NCI-H510A treated with DMSO at 0.1 percent for 48 hours (cell line): Measurements from ENCODE around the gene KRT25.
"Not testable (repeated sequence)": the region's sequence is repeated elsewhere in the genome, so short reads cannot be mapped to it uniquely, and the experiment has no call there.

Source experiments
- DNase-seq: peaks from one replicate; lab custom pipeline; 2025; lab: John Stamatoyannopoulos, UW

The KRT25 gene

DNA sequence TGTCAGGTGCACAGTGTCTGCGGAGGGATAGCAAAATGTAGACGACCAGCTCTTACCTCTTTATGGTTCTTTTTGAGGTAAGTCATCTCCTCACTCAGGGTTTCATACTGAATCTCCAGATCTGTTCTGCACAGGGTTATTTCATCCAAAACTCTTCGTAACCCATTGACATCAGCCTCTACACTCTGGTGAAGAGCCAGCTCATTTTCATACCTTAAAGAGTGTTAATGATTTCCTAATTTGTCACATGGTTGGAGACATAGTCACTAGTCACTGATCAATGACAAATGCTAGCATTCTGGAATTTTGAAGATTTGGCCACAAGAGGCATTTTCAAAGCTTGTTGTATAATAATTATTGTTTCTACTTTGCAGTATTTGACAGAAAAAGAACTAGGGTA is 1.3 kb downstream of the KRT25 start:
- DNase-seq = no peak

DNA sequence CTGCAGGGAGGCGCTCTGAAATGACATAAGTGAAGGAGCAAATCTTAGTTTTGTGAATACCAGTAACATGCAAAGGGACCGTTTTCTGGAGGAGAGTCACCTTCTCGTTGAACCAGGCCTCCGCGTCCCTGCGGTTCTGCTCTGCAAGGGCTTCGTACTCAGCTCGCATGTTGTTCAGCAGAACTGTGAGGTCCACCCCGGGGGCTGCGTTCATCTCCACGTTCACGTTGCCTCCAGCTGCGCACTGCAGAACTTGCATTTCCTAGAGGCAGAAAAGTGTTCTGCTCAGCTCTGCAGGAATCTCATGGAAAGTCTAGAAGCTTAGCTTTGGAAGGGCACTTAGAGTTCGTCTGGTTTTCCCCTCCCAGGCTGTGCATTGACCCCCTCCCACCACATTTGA is 4.1 kb downstream of the KRT25 start:
- DNase-seq = no peak

DNA sequence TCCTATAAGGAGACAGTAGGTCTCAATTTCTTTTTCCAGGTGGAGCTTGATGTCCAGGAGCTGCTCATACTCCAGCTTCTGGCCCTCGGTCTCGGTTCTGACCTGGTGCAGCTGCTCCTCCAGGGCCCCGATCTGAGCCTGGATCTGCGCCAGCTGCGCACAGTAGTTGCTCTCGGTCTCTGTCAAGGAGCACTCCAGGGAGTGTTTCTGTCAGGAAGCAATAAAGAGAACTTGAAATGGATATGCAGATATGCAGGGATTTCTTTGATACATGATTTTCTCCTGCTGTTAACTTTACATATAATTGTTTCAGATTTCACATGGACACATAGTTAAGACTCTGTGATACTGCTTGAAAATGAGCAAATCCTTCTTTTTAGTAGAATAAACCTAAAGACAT is 4.7 kb downstream of the KRT25 start:
- no peak for DNase-seq

- not testable (repeated sequence) for DNase-seq
These were observed 6.5 kb downstream of the KRT25 start for GRCh38 chr17:40748666-40749065.

- no peak for DNase-seq
These were observed 16.6 kb downstream of the KRT25 start for GRCh38 chr17:40738553-40738952.

GRCh38 chr17:40735016-40735415 is 20.1 kb downstream of the KRT25 start:
- DNase-seq = no peak

DNA sequence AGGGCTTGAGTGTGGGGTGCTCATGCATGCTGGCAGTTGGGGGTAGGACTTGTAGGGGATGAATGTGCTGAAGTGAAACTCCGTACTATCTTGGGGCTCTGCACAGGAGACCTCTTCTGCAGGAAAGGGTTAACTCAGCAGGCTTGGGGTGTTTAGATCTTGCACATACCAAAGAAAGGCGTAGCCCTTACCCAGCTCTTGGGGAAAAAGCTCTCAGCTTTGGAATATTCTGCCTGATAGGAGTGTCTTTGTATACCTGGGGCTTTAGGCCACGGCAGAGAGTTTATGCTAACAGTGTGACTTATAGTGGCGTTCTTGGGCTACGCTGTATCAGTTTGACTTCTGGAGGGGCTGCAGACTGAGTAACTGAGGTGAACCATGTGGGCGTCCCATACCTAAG is 21.1 kb downstream of the KRT25 start:
- DNase-seq = no peak

- DNase-seq = no peak
These were observed 24.2 kb downstream of the KRT25 start for GRCh38 chr17:40730970-40731369.

GRCh38 chr17:40727447-40728231 is 27.5 kb downstream of the KRT25 start:
- no peak for DNase-seq

DNA sequence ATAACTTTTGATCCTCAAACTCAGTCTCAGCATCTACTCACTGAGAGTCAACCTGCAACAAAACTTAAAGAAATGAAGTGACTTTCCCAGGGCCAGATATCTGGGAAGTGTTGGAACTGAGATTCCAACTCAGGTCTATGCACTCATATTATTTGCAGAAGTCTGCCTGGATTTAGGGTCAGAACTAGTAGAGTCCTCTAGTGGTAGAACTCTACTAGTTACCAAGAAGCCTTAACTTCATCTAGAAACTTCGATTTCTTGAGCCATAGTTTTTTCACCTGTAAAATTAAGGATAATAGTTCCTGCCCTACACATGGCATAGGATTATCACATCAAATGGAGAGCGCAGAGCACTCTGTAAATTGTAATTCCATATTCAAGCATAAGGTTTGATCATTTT is 28.2 kb downstream of the KRT25 start:
- no peak for DNase-seq

GRCh38 chr17:40724656-40725055 is 30.5 kb downstream of the KRT25 start:
- DNase-seq = no peak

- DNase-seq = no peak
These were observed 32.9 kb downstream of the KRT25 start for GRCh38 chr17:40722241-40722640.

- no peak for DNase-seq
These were observed 34.2 kb downstream of the KRT25 start for GRCh38 chr17:40720899-40721298.

DNA sequence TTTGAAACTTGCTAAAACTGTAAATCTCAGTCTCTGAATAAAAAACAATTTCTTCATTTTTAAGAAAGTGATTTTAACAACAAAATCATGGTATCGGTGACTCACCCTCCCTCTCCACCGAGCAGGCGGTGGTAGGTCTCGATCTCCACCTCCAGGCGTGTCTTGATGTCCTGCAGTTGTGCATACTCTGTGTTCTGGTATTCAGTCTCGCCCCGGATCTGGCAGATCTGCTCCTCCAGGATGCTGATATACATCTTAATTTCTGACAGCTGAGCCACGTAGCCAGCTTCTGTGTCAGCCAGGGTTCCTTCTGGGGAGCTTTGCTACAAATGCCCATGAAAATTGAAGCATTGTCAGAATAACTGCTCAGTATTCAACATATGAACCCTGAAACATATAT is 36.2 kb downstream of the KRT25 start:
- no peak for DNase-seq

DNA sequence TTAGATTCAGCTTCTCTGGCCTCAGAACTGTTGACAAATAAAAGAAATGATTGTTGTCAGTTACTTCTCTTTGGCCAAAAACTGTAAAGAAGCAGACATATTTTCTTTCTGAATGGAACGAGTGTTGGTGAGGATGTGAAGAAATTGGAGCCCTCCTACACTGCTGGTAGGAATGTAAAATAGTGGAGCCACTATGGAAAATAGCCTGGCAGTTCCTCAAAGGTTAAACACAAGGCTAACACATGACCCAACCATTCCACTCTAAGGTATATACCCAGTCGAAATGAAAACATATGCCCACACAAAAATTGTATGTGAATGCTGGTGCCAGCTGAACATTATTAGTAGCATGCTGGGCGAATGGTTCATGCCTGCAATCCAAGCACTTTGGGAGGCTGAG is 37.4 kb downstream of the KRT25 start:
- DNase-seq = no peak

DNA sequence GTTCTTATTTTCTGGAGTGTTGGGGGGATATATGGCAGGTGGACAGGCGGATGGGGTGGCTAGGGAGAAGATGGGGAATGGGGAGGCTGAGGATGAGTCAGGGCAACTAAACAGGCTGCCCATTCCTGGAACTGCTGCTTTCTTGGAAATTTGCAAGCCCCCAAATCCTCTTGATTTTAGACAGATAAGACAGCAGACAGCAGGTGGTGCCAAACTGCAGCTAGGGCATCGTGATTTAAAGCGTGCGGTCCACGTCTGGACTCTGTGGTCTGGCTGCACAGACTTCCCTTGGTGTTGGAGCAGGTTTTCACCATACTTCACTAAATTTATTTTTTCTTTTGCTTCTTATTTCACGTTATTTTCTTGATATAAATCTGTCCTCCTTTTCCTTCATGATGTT is 40.7 kb downstream of the KRT25 start:
- no peak for DNase-seq

GRCh38 chr17:40707745-40708144 is 47.4 kb downstream of the KRT25 start:
- no peak for DNase-seq

DNA sequence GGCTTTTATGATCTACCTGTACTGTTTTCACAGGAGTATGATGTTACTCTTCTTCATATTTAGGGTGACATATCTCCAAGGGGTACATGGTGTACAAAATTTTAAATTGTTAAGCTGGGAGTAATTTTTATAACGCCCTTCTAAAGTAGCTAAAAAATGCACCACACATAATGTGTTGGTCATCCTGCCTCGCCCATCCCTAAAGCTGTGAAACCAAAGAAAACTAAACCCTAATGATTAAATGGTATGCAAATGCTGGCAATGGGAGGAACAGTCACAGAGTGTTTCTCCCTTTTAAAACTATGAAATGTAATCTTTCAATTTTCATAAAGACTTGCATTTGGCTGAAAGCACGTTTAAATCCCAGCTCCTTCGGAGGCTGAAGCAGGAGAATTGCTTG is 49.5 kb downstream of the KRT25 start:
- no peak for DNase-seq

DNA sequence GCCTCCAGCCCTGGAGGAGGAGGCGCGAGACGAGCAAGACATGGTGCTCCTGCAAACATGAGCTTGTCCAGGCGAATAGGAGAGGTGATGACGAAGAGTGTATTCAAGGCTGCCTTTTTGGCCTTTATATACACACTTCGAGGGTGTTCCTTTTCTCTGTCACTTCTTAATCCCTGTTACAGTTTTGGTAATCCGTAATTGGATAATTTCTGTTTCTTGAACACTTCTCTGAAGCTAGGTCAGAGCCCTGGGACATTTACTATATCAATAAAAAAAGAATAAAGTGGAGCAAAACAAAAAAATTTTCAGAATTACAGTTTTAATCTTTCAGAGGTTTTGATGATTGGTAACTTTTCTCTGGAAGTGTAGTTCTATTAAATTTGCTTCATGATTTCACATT is 51.5 kb downstream of the KRT25 start, which contains the start of gene KRT24:
Gene KRT24, minus strand, starts transcription at position 101 of the 400 bp plus-strand sequence. Its CDS starts 59 bp downstream, at position 42.
- no peak for DNase-seq

DNA sequence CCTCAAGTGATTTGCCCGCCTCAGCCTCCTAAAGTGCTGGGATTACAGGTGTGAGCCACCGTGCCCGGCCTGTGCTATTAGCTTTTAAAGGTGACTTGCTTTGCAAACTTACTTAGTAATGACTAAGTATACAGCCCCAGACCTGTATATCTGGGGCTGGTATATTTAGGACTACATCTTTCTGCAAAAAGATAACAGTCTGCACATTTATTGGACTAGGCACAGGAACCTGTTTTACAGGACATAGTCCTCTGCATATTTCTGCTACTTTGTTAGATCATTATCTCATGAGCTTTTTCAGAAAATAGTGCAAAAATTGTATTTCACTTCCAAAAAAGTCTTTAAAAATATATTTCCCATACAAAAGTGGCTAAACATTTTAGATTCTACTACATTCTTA is 52.9 kb downstream of the KRT25 start:
- no peak for DNase-seq

DNA sequence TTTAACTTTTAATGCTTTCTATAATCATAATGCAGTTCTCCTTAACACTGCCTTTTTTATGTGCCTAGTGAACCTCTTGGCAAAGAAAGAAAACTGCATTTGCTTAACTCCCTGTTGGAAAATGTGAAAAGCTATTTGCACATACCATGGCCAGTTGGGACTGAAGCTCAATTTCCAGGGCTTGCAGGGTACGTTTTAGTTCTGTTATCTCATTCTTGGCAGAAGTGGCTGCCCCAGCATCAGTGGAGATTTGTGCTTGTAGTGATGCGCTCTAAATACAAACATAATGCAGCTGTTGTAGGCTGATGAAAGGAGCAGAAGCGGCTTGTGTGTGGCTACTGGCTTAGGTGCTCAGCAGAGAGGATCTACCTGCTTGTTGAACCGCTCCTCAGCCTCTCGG is 55.3 kb downstream of the KRT25 start:
- DNase-seq = peak; percentile 54

GRCh38 chr17:40699371-40699770 is 55.8 kb downstream of the KRT25 start:
- DNase-seq = no peak
